CD4-positive, alpha-beta T cell treated with Interleukin-17A for 1 hour (primary cell): ENCODE data around the gene LSMEM2.
"Not testable (repeated sequence)": the region's sequence is repeated elsewhere in the genome, so short reads cannot be mapped to it uniquely, and the experiment has no call there.

ENCODE experiments used
- DNase-seq: peaks from one replicate; pipeline ENCODE4 v3.0.0-alpha.2; 2020

LSMEM2 gene

GRCh38 chr3:50278880-50279224 lies at the start of gene LSMEM2:
TSS of gene LSMEM2 (plus strand) at chr3:50279087. CDS start at chr3:50279114, 27 bp downstream.
- DNase-seq, result no peak

- no peak for DNase-seq
Observed at GRCh38 chr3:50229490-50229889, 49.4 kb upstream of the LSMEM2 start.

DNA sequence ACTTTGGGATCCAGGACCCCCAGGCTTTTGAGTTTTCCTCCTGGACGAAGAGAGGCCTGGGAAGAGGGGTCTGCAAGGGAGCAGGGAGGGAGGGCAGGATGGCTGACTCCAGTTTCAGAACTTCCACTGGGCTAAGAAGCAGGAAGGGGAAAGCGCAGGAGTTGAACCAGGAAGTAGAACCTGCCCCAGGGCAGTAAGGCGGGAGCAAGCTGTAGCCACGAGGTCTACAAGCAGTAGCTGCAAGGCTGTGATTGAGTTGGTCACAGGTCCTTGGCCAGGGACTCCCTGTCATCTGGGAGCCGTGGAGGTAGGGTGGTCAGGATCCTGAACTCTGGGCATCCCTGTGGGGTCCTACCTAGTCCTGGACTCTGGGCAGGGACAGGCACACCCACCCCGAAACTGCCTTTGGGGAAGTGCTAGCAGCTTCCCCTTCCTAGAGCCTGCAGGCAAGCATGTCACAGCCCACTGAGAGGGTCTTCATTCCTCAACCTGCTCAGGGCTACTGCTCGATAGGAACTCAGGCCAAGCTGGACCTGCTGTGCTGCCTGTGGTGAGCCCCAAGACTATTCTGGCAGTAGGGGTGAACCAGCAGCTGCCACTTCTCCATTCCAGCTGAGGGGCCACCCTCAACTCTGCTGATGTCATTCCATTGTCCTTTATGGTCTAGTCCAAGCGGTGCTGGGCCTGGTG lies 48.6 kb upstream of the LSMEM2 start:
- no peak for DNase-seq

DNA sequence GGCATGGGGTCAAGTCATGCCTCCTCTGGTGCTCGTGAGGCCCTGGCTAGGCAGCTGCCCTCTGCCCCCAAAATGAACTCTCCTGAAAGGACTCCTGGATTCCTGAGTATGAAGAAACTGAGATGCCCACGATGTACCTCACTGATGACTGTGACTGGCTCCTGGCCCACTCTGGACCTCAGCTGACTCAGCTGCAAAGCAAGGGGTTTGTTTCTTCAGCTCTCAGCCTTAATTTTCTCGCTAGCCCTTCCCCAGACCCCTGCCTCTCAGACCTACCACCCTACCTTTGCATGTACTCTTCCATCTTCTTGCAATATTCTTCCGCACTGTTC lies 48.1 kb upstream of the LSMEM2 start:
- DNase-seq, result no peak

DNA sequence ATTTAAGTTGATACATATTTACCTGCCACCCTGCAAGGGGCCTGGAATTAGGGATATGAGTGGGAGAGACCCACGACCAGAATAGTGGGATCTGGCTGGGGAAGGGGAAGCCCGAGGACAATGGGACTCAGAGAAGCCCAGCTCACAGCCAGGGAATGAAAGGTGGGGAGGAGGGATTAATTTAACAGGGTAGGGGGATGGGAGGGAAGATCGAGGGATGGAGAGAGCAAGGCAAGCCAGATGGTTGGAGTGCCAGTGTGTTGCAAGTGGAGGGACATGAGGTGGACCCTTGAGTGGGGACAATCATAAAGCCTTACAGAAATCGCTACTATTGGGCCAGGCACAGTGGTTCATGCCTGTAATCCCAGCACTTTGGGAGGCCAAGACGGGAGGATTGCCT lies 47.3 kb upstream of the LSMEM2 start:
- no peak for DNase-seq

GRCh38 chr3:50232303-50232702 lies 46.6 kb upstream of the LSMEM2 start:
- no peak for DNase-seq

- DNase-seq, result no peak
Observed at GRCh38 chr3:50233176-50233575, 45.7 kb upstream of the LSMEM2 start.

- DNase-seq, result peak; percentile 99
Observed at GRCh38 chr3:50235716-50236483, 43.0 kb upstream of the LSMEM2 start, which contains the start of gene GNAI2. TSS of gene GNAI2 (plus strand) at chr3:50236204. CDS start at chr3:50236336, 132 bp downstream.

DNA sequence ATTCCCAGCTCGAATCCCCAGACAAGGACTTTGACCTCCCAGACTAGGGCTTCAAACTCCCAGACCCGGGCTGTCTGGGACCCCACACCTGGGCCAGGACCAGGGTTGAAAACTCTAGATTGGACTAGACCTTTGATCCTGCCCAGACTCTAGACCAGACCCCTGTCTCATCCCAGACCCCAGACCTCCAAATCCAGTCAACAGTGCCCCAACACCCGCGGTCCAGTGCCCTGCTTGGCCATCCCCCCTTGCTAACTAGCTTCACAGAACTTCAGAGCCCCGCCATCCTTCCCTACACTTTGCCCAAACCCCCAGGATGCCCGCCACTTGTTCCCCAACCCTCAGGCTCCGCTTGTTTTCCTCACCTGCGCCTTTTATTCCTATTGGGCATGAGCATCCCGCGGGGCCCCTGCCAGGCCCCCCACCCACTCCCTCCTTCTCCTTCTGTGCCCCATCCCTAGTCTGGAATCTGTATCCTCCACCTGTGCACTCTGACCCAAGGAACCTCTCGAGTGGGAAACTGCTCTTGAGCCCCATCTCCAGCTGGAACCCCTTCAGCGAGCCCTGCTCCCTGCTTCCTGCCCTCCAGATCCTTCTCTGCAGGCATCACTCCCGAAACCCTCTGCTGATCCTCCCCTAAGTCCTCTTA lies 42.3 kb upstream of the LSMEM2 start:
- no peak for DNase-seq

DNA sequence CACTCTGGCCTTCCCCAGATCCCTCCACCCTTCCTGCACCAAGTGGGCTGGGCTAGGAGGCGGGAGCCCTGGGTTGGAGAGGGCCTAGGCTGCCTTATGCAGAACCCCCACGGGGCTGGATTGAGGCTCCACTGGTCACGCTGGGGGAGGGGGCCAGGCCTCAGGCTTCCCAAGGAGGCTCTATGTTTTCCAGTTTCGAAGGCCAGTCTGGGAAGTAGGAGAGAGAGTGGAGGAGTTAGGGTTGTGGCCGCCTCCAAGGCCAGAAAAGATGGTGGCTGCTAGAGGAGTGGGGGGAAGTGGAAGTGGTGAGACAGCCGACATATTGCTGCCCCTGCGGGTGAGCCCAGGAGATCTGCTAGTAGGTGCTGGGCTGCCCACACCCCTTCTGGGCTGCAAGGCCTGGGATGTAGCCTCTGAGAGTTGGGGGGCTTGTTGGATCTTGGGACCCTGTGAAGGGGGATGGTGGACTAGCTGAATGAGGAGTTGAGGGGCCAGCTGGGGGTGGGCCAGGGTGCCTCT lies 41.7 kb upstream of the LSMEM2 start:
- peak; percentile 43 for DNase-seq

DNA sequence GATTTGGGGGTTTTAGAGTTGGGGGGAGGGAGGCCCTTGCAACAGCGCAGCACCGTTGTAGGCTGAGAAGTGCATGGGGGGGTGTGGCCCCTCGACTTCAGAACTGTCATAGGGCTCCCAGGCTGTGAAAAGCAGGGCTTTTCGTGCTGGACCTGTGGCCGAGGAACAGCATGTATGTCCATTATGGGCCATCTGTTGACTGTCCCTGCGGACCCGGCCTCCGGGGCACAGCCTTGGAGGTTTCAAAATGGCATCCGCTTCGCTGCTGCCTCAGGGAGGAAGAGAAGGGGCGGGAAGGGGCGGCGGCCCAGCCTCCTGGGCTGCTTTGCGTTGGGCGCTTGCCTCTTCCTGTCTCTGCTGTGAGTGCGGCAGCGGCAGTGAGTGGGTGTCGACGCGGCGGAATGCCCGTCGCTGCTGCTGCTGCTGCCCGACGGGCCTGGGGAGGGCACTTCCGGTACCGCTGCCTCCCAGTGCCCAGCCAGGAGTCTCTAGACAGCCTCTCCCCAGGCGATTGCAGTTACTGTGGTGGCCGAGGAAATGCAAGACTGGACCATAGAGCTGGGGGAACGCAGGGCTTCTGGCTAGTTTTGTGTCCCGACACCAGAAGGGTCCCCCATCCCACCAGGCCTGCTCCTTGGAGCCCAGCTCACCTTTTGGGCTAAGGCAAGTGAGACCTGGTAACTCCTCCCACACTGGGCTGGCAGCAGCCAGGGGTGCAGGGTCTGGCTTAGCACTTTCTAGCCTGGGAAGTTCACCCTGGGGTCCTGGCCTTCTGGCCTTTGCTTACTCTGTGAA lies 40.9 kb upstream of the LSMEM2 start:
- DNase-seq, result peak; percentile 88

GRCh38 chr3:50238549-50239026 lies 40.3 kb upstream of the LSMEM2 start:
- DNase-seq, result peak; percentile 32

- DNase-seq, result no peak
Observed at GRCh38 chr3:50239649-50240048, 39.2 kb upstream of the LSMEM2 start.

- DNase-seq, result no peak
Observed at GRCh38 chr3:50241163-50241562, 37.7 kb upstream of the LSMEM2 start.

DNA sequence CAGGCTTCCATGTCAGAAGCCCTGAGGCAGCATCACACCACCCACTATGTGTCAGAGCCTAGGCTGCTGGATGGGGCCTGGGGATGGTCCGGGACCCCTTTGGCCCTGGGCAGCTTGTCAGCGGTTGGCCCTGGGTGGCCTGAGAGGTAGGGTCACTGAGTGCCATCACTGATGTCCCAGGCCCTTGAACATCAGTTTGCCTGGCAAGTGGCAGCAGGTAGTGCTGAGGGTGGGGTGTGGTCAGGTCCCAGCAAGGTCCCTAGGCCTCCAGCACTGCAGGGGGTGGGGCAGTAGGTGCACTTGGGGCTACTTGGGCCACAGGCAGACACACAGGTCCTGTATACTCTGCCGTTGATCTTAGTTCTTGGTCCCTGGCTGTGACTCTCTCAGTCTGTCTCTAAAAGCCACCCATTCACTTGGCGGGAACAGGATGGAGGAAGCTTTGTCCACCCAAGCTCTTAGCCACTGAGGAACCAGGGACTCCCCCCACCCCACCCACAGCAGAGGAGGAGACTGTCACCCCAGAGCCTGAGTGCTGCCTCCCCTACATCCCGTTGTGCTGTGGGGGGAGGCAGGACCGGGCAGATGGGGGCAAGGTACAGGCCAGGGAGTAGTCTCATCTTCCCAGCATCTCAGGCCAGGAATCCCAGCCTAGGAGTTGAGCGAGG lies 37.0 kb upstream of the LSMEM2 start:
- no peak for DNase-seq

- peak; percentile 19 for DNase-seq
Observed at GRCh38 chr3:50242381-50242770, 36.5 kb upstream of the LSMEM2 start.

- DNase-seq, result peak; percentile 57
Observed at GRCh38 chr3:50242851-50243542, 35.9 kb upstream of the LSMEM2 start.

DNA sequence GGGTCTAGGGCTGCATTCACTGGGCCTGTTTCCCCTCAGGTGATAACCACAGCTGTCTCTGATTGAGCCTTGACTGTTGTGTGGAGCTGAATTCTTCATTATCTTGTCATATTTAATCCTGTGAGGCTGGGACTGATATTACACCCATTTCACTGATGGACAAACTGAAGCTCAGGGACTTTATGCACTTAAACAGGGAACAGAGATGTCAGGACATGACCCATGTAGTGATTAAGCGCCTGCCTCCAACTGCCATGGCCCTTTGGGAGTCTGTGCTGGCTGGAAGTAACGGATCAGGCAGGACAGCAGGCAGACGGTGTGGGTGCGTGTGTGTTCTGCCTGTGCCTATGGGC lies 35.4 kb upstream of the LSMEM2 start:
- DNase-seq, result no peak

- DNase-seq, result not testable (repeated sequence)
Observed at GRCh38 chr3:50244813-50245212, 34.1 kb upstream of the LSMEM2 start.

DNA sequence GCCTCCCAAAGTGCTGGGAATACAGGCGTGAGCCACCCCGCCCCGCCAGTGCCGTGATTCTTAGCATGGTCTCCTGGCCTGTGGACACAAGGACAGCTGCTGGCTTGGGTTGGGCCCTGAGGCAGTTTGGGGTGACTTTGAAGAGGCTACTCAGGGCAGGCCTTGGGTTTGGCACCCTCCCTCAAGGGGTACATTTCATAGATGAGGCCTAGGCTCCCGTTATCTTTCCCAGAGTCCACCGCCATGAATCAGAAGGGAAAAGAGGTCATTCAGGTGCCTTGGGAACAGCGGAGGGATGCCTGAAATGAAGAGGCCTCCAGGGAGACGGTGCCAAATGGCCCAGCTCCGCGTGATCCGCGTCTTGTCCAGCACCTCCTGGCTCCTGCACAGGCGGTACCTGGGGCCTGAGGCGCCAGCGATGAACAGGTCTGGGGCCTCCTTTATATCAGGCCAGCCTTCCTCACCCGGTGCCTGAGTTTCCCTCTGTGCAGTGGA lies 33.6 kb upstream of the LSMEM2 start:
- DNase-seq, result no peak

- DNase-seq, result peak; percentile 93
Observed at GRCh38 chr3:50245831-50246516, 32.9 kb upstream of the LSMEM2 start.
